ENCODE results near the gene TAF11L3.
"Not testable (repeated sequence)": the region's sequence is repeated elsewhere in the genome, so short reads cannot be mapped to it uniquely, and the experiment has no call there.

Gene TAF11L3
- total RNA-seq: 0 reads per million in 4 experiments

DNA sequence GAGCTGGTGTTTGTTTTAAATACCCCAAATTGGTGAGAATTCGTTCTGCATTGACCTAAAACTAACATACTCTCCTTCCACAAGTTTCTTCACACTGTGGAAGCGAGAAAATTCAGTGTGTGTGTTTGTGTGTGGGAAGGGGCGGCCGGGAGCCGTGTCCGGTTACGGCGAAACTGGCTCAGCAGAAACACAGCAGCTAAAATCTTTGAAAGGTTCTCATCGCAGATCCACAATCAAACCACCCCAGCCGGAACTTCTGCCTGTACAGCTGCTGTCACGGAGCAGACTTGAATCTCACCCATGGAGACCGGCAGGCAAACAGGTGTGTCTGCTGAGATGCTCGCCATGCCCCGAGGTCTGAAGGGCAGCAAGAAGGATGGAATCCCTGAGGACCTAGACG is at the start of gene TAF11L3:
Gene TAF11L3, plus strand, starts transcription at position 301 of the 400 bp plus-strand sequence.
- DNase-seq: not testable (repeated sequence)

DNA sequence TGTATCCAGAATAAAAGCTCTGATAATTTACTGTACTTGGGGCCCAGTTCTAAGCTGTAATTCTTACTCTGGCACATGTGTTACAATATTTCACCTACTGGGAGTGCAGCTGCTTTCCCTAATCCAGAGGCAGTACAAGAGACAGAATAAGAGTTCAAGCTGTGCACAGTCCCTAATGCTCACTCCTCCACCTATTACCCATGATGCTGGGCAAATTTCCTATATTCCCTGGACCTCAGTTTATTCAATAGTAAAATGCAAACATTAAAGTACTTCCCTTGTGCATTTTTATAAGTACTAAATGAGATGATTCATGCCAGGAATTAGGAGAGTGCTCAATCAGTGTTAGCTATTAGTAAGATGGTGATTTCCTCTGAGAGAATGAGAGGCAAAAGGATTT is 48.1 kb upstream of the TAF11L3 start:
- no peak for DNase-seq

DNA sequence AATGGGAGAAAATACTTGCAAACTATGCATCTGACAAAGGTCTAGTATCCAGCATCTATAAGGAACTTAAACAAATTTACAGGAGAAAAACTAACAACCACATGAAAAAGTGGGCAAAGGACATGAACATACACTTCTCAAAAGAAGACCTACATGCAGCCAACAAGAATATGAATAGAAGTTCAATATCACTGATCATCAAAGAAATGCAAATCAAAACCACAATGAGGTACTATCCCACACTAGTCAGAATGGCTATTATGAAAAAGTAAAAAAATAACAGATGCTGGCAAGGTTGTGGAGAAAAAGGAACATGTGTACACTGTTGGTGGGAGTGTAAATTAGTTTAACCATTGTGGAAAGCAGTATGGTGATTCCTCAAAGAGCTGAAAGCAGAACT is 43.1 kb upstream of the TAF11L3 start:
- not testable (repeated sequence) for DNase-seq

DNA sequence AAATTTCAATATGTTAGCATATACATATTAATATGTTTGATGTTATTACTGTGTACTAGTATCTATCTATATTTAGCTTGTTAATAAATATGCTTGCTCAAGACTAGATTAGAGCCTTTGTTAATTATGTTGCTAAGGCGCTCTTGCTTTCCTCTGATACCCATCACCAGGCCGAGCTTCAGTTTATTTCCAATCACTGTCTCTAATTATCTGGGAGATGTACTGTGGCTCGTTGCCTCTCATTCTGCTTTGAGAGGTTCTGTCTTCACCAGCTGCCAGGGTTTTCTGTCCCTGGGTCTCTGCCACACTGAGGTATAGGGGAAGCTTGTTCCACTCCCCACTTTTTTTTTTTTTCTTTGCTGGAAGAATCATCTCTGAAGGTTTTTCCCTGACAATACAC is 41.1 kb upstream of the TAF11L3 start:
- DNase-seq: no peak

DNA sequence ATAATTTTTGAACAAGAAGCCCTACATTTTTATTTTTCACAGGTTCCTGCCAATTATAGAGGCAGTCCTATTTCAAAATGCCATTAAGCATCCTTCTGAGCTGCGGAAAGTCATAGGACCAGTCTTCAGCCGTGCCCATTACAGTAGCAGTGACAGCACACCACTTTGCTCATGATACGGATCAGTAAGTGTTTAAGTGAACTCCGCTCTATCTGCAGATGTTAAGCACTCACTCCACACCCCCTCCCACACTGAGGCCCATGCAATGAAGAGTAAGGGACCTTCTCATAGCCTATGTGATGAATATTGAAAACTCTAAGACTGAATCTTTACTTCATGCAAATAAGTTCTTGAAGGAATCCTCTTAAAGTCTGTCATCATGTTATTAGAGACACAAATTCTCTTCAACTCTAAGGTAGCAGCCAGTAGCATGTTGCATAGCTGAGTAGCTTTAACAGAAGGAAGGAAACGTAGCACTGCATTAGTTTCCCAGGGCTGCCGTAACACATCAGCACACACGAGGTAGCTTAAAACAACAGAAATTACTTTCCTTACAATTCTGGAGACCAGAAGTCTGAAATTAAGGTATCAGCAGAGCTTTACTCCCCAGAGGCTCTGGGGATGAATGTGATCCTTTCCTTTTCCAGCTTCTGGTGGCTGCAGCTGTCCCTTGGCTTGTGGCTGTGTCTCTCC is 40.4 kb upstream of the TAF11L3 start:
- no peak for DNase-seq

DNA sequence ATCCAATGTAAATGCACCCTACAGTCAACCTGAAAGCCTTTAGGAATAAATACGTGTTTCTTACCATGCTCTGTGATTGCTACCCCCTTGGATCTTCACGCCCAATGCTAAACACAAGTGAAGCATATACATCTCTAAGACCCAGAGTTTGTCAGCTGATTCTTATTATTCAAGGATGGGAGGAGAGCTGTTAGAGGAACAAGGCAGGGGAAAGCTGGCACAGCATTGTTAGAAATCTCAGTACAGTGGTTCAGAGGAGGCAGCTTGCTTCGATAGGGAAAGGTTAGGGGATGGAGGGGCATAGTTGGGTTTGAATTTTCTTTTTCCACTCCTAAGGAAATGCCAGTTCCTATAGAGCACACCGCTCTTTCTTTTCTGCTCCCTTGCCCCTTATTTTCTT is 36.8 kb upstream of the TAF11L3 start:
- no peak for DNase-seq

DNA sequence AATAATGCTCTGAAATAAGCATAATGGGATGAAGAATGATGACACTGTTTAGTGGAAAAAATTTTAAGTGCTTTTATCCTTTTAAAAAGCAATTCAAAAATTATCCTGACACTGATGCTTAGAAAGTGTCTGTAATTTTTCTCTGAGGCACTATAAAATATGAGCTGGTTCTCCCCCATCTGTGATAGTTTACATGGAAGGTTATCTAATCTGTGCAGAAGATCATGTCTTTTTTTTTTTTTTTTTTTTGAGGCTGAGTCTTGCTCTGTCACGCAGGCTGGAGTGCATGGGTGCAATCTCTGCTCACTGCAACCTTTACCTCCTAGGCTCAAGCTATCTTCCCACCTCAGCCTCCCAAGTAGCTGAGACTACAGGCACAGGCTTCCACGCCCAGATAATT is 35.4 kb upstream of the TAF11L3 start:
- no peak for DNase-seq

DNA sequence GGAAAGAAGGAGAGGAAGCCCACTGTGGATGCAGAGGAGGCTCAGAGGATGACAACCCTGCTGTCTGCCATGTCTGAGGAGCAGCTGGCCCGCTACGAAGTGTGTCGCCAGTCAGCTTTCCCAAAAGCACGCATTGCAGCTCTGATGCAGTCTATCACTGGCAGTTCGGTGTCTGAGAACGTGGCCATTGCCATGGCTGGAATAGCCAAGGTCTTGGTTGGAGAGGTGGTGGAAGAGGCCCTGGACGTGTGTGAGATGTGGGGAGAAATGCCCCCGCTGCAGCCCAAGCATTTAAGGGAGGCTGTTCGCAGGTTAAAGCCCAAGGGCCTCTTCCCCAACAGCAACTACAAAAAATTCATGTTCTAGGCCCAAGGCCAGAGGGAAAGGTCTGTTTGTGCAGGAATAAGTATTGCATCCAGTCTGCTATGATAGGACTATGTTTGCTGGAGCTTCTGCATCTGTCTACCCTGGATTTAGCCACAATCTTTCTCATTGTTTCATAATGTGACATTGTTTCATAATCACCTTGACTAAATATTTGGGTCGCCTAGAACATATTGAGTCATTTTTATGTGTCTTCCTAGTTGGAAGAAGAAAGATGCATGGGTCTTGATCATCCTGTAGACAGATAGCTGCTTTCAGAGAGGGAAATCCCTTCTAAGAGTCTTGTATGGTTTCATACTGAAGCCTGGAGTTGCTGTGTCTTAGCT is 31.5 kb upstream of the TAF11L3 start:
- not testable (repeated sequence) for DNase-seq

DNA sequence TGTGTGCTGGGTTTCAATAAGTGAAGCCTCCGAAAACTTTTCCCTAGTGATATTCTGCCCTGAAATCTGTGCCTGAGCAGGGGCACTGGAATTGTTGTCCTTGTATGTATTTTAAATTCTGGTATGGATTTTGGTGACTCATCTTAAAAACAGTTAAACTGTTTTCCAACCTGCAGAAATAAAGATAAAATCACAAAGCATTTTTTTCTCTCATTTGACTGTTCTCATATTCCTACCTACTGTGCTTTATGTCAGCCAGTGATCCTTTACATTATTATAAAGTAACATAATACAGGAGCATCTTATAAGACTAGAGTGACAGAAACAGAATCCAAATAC is 31.0 kb upstream of the TAF11L3 start:
- no peak for DNase-seq

DNA sequence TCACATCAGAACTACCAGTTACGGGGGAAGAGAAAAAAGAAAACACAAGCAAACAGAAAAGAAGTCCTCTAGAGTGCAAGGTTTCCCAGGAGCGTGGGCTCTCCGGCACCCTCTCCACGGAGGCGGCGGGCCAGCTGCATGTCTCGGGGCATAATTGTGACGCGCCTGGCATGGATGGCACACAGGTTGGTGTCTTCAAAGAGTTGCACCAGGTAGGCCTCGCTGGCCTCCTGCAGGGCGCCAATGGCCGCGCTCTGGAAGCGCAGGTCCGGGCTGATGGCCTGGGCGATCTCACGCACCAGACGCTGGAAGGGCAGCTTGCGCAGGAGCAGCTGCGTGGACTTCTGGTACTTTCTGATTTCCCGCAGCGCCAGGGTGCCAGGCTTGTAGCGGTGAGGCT is 26.9 kb upstream of the TAF11L3 start:
- DNase-seq: not testable (repeated sequence)

DNA sequence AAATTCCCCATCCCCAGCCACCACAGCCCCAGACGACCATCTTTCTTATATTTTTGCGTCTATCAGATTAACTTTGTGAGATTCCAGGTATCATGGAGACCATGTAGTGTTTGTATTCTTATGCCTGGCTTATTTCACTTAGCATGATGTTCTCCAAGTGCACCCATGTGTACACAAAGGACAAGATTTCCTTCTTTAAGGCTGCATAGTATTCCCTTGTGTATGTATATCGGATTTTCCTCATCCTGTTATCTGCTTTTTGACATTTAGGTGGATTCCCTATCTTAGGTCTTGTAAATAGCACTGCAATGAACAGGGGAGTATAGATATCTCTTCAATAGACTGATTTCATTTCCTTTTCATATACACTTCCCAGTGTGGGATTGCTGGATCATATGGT is 25.4 kb upstream of the TAF11L3 start:
- no peak for DNase-seq

DNA sequence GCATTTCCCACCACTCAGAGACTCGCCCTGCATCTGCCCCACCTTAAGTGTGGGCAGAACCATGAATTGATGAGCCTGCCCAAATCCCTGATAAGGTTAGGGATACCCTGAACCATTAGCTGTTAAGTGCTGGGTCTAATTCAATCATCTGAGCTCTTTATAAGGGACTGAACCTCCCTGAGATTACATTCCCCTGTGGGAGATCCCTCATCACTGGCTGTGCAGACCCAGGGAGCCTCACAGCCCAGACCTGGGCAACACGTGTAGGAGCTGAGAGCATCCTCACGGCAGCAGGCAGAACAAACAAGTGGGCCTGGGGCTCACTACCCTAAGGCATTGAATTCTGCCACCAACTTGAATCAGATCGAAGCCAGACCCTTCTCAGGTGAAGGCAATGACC is 20.7 kb upstream of the TAF11L3 start:
- DNase-seq: no peak

DNA sequence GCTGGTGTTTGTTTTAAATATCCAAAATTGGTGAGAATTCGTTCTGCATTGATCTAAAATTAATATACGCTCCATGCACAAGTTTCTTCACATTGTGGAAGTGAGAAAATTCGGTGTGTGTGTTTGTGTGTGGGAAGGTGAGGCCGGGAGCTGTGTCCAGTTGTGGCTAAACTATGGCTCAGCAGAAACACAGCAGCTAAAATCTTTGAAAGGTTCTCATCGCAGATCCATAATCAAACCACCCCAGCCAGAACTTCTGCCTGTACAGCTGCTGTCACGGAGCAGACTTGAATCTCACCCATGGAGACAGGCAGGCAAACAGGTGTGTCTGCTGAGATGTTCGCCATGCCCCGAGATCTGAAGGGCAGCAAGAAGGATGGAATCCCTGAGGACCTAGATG is 20.2 kb upstream of the TAF11L3 start, which contains the start of gene TAF11L2:
Gene TAF11L2, plus strand, starts transcription at position 301 of the 400 bp plus-strand sequence.
- DNase-seq: not testable (repeated sequence)

DNA sequence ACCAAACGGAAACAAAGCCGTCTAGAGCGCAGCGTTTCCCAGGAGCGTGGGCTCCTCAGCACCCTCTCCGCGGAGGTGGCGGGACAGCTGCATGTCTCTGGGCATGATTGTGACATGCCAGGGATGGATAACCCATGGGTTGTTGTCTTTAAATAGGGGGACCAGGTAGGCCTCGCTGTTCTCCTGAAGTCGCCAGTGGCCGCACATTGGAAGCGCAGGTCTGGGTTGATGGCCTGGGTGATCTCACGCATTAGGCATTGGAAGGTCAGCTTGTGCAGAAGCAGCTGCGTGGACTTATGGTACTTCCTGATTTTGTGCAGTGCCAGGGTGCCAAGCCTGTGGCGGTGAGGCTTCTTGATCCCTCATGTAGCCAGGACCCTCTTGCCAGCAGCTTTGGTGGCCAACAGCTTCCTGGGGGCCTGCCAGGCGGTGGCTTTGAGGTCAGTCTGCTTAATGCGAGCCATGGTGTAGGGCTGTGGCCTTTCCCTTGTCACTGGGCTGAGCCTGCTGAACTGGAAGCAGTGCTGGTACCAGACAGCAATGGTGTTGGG is 6.3 kb upstream of the TAF11L3 start:
- DNase-seq: no peak

DNA sequence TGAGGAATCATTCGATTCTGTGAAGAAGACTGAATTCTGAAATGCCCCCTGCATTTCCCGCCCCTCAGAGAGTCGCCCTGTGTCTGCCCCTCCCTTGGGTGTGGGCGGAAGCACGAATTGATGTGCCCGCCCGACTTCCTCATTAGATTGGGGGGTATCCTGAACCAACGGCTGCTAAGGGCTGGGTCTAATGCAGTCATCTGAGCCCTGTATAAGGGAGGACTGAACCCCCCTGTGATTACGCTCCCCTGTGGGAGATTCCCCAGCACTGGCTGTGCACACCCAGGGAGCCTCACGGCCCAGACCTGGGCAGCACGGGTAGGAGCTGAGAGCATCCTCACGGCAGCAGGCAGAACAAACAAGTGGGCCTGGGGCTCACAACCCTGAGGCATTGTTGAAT is 641 bp upstream of the TAF11L3 start:
- not testable (repeated sequence) for DNase-seq

DNA sequence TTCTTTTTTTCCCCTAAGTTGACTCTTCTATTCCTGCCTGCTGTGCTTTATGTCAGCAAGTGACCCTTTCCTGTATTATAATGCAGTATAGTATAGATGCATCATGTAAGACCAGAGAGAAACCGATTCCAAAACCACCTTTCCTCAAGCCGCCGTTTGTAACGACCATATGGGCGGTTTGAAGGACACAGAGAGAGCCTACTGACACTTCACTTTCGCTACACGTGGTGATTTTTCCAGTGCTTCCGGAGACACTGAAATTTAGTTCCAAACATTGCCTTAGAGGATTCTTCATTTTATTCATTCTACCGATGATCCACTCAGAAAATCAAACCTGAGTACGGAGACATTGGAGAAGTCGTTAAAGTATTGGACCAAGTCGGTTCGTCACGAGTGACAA is 1.3 kb downstream of the TAF11L3 start:
- DNase-seq: not testable (repeated sequence)

DNA sequence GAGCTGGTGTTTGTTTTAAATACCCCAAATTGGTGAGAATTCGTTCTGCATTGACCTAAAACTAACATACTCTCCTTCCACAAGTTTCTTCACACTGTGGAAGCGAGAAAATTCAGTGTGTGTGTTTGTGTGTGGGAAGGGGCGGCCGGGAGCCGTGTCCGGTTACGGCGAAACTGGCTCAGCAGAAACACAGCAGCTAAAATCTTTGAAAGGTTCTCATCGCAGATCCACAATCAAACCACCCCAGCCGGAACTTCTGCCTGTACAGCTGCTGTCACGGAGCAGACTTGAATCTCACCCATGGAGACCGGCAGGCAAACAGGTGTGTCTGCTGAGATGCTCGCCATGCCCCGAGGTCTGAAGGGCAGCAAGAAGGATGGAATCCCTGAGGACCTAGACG is 3.3 kb downstream of the TAF11L3 start, which contains the start of gene TAF11L4:
Gene TAF11L4, plus strand, starts transcription at position 301 of the 400 bp plus-strand sequence.
- not testable (repeated sequence) for DNase-seq

DNA sequence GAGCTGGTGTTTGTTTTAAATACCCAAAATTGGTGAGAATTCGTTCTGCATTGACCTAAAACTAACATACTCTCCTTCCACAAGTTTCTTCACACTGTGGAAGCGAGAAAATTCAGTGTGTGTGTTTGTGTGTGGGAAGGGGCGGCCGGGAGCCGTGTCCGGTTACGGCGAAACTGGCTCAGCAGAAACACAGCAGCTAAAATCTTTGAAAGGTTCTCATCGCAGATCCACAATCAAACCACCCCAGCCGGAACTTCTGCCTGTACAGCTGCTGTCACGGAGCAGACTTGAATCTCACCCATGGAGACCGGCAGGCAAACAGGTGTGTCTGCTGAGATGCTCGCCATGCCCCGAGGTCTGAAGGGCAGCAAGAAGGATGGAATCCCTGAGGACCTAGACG is 6.8 kb downstream of the TAF11L3 start, which contains the start of gene TAF11L5:
Gene TAF11L5, plus strand, starts transcription at position 301 of the 400 bp plus-strand sequence.
- not testable (repeated sequence) for DNase-seq

DNA sequence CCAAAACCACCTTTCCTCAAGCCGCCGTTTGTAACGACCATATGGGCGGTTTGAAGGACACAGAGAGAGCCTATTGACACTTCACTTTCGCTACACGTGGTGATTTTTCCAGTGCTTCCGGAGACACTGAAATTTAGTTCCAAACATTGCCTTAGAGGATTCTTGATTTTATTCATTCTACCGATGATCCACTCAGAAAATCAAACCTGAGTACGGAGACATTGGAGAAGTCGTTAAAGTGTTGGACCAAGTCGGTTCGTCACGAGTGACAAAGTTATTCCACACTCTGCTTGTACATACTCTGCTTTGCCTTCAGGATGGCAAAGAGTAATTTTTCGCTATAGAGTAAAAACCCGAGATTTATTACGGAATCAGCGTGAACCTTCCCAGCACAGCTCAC is 8.3 kb downstream of the TAF11L3 start:
- not testable (repeated sequence) for DNase-seq

DNA sequence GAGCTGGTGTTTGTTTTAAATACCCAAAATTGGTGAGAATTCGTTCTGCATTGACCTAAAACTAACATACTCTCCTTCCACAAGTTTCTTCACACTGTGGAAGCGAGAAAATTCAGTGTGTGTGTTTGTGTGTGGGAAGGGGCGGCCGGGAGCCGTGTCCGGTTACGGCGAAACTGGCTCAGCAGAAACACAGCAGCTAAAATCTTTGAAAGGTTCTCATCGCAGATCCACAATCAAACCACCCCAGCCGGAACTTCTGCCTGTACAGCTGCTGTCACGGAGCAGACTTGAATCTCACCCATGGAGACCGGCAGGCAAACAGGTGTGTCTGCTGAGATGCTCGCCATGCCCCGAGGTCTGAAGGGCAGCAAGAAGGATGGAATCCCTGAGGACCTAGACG is 10.2 kb downstream of the TAF11L3 start, which contains the start of gene TAF11L6:
Gene TAF11L6, plus strand, starts transcription at position 301 of the 400 bp plus-strand sequence.
- not testable (repeated sequence) for DNase-seq
